T-cell (primary cell): ENCODE results near the gene TPCN1. TPM values are rescaled to one million over a fixed set of nuclear protein-coding genes. Genes with fewer than 3 reads are reported as not detected.
"Not testable (repeated sequence)": the region's sequence is repeated elsewhere in the genome, so short reads cannot be mapped to it uniquely, and the experiment has no call there.

Experiments used
- ATAC-seq, 4 experiments: fragments of 200-7000 bp in 3 of 4; fragments of 150-1000 bp in 1 of 4; cut with Tn5 transposase; replicated peaks in 1 of 4; 1 replicate in 3 of 4; 2 replicates in 1 of 4; pipeline ENCODE4 v1.10.0; 2021; ENCODE audit warnings: moderate library complexity in 3 of 4, mild to moderate bottlenecking in 2 of 4, moderate number of reproducible peaks in 1 of 4
- CTCF ChIA-PET, 2 donors: fragments of 300-600 bp; sonication (Branson Sonifier 250); formaldehyde crosslinking; loops; one replicate each; lab custom pipeline; 2022; ENCODE audit warnings: antibody characterized with exemption in 2 of 2; lab: Charles Lee
- POLR2A ChIA-PET, 2 donors: fragments of 300-600 bp; sonication (Branson Sonifier 250); formaldehyde crosslinking; loops; one replicate each; lab custom pipeline; 2022; ENCODE audit warnings: antibody characterized with exemption in 2 of 2; lab: Charles Lee
- DNase-seq, 35 experiments: peaks; one replicate each; pipeline versions ENCODE4 v3.0.0 to v3.0.0-alpha.2; 2013 to 2023
- H3K27ac ChIP-seq: one replicate; pipeline ENCODE4 v1.5.1; 2013; ENCODE audit warnings: low read length
- H3K27me3 ChIP-seq, 2 experiments: replicated peaks in 1 of 2; 1 replicate in 1 of 2; 2 replicates in 1 of 2; pipeline versions ENCODE4 v1.6.1 to v1.7.0; 2013; ENCODE audit warnings: low read length in 1 of 2, mixed read lengths in 1 of 2; ENCODE audit not compliant: control insufficient read depth in 2 of 2, insufficient read depth in 2 of 2; ENCODE audit errors: extremely low read depth in 1 of 2
- H3K36me3 ChIP-seq, 2 donors: 1 replicate in 1 of 2; 2 replicates in 1 of 2; pipeline versions ENCODE4 v1.6.1 to v1.7.0; 2013; ENCODE audit warnings: low read length in 1 of 2; ENCODE audit not compliant: control insufficient read depth in 2 of 2, insufficient read depth in 1 of 2; ENCODE audit errors: extremely low read depth in 1 of 2
- H3K4me1 ChIP-seq, 2 experiments: 1 replicate in 1 of 2; 2 replicates in 1 of 2; pipeline versions ENCODE4 v1.6.1 to v1.7.0; 2013; ENCODE audit warnings: low read length in 2 of 2, mixed read lengths in 1 of 2; ENCODE audit not compliant: insufficient read depth in 2 of 2, control insufficient read depth in 1 of 2; ENCODE audit errors: extremely low read depth in 1 of 2
- H3K4me3 ChIP-seq, 2 donors: 1 replicate in 1 of 2; 2 replicates in 1 of 2; pipeline versions ENCODE4 v1.5.1 to v1.7.0; 2013; ENCODE audit warnings: mild to moderate bottlenecking in 2 of 2, low read length in 1 of 2, moderate library complexity in 1 of 2; ENCODE audit not compliant: control insufficient read depth in 1 of 2; ENCODE audit errors: extremely low read depth in 1 of 2
- H3K9me3 ChIP-seq: 2 replicates; pipeline ENCODE4 v1.7.0; 2013
- H3K27ac Mint-ChIP-seq, 2 donors: one replicate each; pipeline ENCODE4 v1.8.0; 2020 to 2021; ENCODE audit warnings: mild to moderate bottlenecking in 2 of 2, mixed read lengths in 2 of 2
- H3K27me3 Mint-ChIP-seq, 2 donors: one replicate each; pipeline ENCODE4 v1.8.0; 2021 to 2022; ENCODE audit warnings: mixed read lengths in 2 of 2
- H3K36me3 Mint-ChIP-seq: one replicate; pipeline ENCODE4 v1.8.0; 2021; ENCODE audit warnings: mixed read lengths
- H3K4me1 Mint-ChIP-seq, 3 donors: one replicate each; pipeline ENCODE4 v1.8.0; 2020 to 2022; ENCODE audit warnings: mixed read lengths in 3 of 3, mild to moderate bottlenecking in 1 of 3
- H3K4me3 Mint-ChIP-seq, 3 donors: one replicate each; pipeline ENCODE4 v1.8.0; 2020 to 2022; ENCODE audit warnings: mild to moderate bottlenecking in 3 of 3, mixed read lengths in 3 of 3, moderate library complexity in 3 of 3
- H3K9me3 Mint-ChIP-seq, 3 donors: one replicate each; pipeline ENCODE4 v1.8.0; 2020 to 2022; ENCODE audit warnings: mixed read lengths in 3 of 3
- WGBS: methylation state at CpG from one replicate; pipeline ENCODE4 v1.1.5; 2013; ENCODE audit warnings: missing lambda C conversion rate; ENCODE audit not compliant: insufficient coverage; 5-methylcytosine and 5-hydroxymethylcytosine counted together
- total RNA-seq, 35 experiments: library from RNA in 6 of 35; stranded (reverse) in 6 of 35; fragments of 120-200 nt in 1 of 35; gene quantifications; one replicate each; pipeline versions ENCODE4 v1.2.1 to v1.2.4 and lab custom pipeline; 2013 to 2026

TPCN1 gene
- total RNA-seq, 5 donors from 2014 or later (not counting 1 experiment from before 2014, with no cell fraction given) = 58.8 to 81.6 (median 73.5) TPM

DNA sequence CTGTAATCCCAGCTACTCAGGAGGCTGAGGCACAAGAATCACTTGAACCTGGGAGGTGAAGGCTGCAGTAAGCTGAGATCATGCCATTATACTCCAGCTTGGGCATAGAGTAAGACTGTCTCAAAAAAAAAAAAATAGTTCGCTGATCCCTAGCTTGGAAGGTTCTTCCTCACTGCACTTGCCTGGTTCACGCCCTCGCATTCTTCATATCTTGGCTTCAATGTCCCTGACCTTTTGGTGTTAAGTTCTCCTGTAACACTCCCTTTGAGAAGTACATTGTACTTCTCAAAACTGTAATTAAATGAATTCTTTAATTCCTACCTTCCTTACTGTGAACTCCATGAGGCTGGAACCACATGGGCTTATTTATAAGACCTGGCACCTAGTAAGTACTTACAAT is 16.5 kb upstream of the TPCN1 start:
- H3K27ac ChIP-seq = no peak overlapping the region
- Mint-ChIP-seq H3K9me3 (no peaks in the 10 kb centered on the region), H3K27me3 (no peaks in the 10 kb centered on the region), H3K4me3 (no peak overlapping the region), H3K27ac (peak overlapping the region in 1 of 2 donors; percentile 66), H3K36me3 (no peaks in the 10 kb centered on the region), H3K4me1 (peaks cover 26 to 34% (median 30%) of the 10 kb centered on the region in 3 donors)
- H3K9me3 ChIP-seq = no peaks in the 10 kb centered on the region
- peaks cover 17 to 27% of the 10 kb centered on the region in 2 experiments for H3K4me1 ChIP-seq
- CTCF ChIA-PET = interaction anchor here in 1 of 2 donors (0.6 to 1.1 kb wide), 2 partner anchors 8 to 103 kb away, joined by 3 to 6 read pairs; no protein-coding TSS in a partner anchor
- H3K36me3 ChIP-seq = no peaks in the 10 kb centered on the region
- DNase-seq (no peak), ATAC-seq (no peak)
- WGBS = 100% methylated on average over 2 of the region's 3 CpGs
- H3K4me3 ChIP-seq = no peak overlapping the region
- POLR2A ChIA-PET = interaction anchor here in 1 of 2 donors (0.5 kb wide), 1 partner anchor 322 kb away, joined by 6 read pairs; no protein-coding TSS in a partner anchor
- H3K27me3 ChIP-seq = no peaks in the 10 kb centered on the region

DNA sequence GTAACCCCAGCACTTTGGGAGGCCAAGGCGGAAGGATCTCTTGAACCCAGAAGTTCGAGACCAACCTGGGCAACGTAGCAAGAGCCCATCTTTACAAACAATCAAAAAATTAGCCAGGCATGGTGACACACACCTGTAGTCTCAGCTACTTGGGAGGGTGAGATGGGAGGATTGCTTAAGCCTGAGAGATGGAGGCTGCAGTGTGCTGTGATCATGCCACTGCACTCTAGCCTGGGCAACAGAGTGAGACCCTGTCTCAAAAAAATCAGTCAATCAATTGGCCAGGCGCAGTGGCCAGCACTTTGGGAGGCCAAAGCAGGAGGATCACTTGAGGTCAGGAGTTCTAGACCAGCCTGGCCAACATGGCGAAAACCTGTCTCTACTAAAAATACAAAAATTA is 14.5 kb upstream of the TPCN1 start:
- H3K27me3 Mint-ChIP-seq, H3K4me3 Mint-ChIP-seq, H3K9me3 Mint-ChIP-seq, H3K9me3 ChIP-seq, H3K4me3 ChIP-seq, DNase-seq, H3K27ac ChIP-seq, H3K27me3 ChIP-seq, H3K36me3 Mint-ChIP-seq, ATAC-seq, H3K36me3 ChIP-seq, CTCF ChIA-PET: not testable (repeated sequence)
- POLR2A ChIA-PET = interaction anchor here in 1 of 2 donors (0.5 to 0.6 kb wide), 2 partner anchors 191 to 260 kb away, joined by 8 to 12 read pairs; no protein-coding TSS in a partner anchor
- Mint-ChIP-seq H3K4me1 (peaks cover 40 to 53% (median 46%) of the 10 kb centered on the region in 3 donors), H3K27ac (peak overlapping the region; percentile 55 to 79)
- WGBS = 100% methylated on average over 1 of the region's 5 CpGs
- H3K4me1 ChIP-seq = peaks cover 25 to 46% of the 10 kb centered on the region in 2 experiments

DNA sequence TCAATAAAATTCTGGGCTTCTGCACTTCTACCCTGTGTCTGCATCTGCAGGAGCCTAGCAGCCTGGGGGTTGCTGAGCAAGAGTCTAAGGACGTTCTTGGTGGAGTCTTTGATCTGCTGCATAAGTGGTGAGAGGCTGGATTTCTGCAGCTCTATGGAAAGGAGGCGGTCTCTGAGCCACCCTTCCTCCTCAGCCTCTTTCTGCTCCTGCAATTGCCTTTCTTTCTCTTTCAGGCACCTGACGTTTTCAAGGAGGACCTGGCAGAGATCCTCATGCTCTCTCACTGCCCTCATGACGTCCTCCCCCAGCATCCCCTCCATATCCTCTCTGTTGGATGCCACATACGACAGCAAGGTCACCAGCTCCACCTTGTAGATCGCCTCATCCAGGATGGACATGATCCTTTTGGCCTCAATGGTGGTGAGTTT is 13.6 kb upstream of the TPCN1 start:
- H3K4me1 Mint-ChIP-seq = peaks cover 40 to 53% (median 46%) of the 10 kb centered on the region in 3 donors

DNA sequence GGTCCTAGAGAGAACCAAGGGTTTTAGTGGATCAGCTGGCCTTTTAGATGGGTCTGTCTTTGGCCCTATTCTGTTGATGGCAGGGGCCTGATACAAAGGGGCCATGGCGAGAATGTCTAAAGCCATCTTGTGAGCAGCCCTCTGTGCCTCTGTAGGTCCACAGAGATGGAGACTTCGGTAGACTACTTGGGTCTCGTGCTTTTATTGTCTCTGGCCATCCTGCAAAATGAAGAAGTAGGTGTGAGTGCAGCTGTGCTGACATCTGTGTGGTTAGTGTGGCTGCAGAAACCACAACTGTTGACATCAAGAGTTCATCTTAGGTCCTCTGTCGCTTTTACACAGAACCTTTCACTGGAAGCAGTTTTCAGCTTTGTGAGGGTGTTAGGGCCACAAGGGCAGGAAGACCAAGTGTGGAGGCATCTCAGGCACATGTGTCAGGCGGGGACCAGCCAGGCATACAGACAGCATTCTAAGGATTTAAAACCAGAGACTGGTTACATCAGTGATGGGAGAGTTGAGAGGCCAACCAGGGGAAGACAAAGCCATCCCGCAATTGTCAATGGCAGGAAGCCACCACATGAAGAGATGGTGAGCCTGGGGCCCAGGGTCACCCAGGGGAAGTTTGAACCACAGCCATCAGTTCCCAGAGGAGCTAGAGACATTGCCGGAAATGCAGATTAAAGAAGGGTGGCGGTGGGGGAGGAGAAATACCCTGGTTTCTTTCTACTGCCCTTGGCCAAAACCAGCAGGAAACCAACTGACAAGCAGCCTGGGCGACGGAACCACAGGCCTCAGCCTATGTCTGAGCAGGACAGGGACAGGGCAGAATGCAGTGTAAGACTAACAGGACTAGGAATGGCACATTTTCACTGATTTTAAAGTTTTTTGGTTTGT is 13.0 kb upstream of the TPCN1 start:
- H3K9me3 ChIP-seq = no peaks in the 10 kb centered on the region
- peak; percentile 74 to 82 (median 80) for ATAC-seq
- peaks cover 40 to 53% (median 46%) of the 10 kb centered on the region in 3 donors for H3K4me1 Mint-ChIP-seq
- 7% methylated on average over 8 of the region's 10 CpGs for WGBS
- H3K27ac ChIP-seq = peak overlapping the region; percentile 81
- H3K27me3 Mint-ChIP-seq = no peaks in the 10 kb centered on the region
- H3K4me3 Mint-ChIP-seq = peak overlapping the region; percentile 54 to 77 (median 59)
- H3K36me3 Mint-ChIP-seq = no peaks in the 10 kb centered on the region
- H3K27ac Mint-ChIP-seq = peak overlapping the region; percentile 94 to 97
- POLR2A ChIA-PET = interaction anchor here (0.6 to 0.9 kb wide), 3 partner anchors 53 to 56 kb away, joined by 3 to 6 read pairs (median 6); no protein-coding TSS in a partner anchor
- H3K4me1 ChIP-seq = peaks cover 25 to 48% of the 10 kb centered on the region in 2 experiments
- H3K36me3 ChIP-seq = no peaks in the 10 kb centered on the region
- H3K27me3 ChIP-seq = no peaks in the 10 kb centered on the region
- no peak overlapping the region for H3K4me3 ChIP-seq
- CTCF ChIA-PET = interaction anchor here (0.6 to 1.0 kb wide), 5 partner anchors 11 to 73 kb away, joined by 3 to 5 read pairs (median 4); partner anchors contain the start of gene RASAL1 (in 1 of the 2)
- peak; percentile 5 to 88 (median 50) for DNase-seq
- H3K9me3 Mint-ChIP-seq = no peaks in the 10 kb centered on the region

More for the DNA sequence above, 13.6 kb upstream of the TPCN1 start:
- Histone ChIP-seq H3K36me3 (no peaks in the 10 kb centered on the region), H3K9me3 (no peaks in the 10 kb centered on the region), H3K27ac (peak overlapping the region; percentile 81), H3K4me3 (no peak overlapping the region), H3K27me3 (no peaks in the 10 kb centered on the region), H3K4me1 (peaks cover 25 to 48% of the 10 kb centered on the region in 2 experiments)
- H3K4me3 Mint-ChIP-seq = peak overlapping the region in 1 of 3 donors; percentile 77
- no peaks in the 10 kb centered on the region for H3K9me3 Mint-ChIP-seq
- no peaks in the 10 kb centered on the region for H3K36me3 Mint-ChIP-seq
- ChIA-PET POLR2A (interaction anchor here (0.5 to 0.9 kb wide), 5 partner anchors 22 to 261 kb away, joined by 3 to 8 read pairs (median 6); no protein-coding TSS in a partner anchor), CTCF (interaction anchor here (0.6 to 1.0 kb wide), 4 partner anchors 10 to 72 kb away, joined by 3 to 5 read pairs (median 4); partner anchors contain the start of gene RASAL1 (in 1 of the 2))
- ATAC-seq = peak; percentile 24 to 61 (median 29)
- DNase-seq = peak in 10 of 35 experiments; percentile 6 to 57 (median 28)
- H3K27ac Mint-ChIP-seq = peak overlapping the region; percentile 94 to 97
- H3K27me3 Mint-ChIP-seq = no peaks in the 10 kb centered on the region
- WGBS = 46% methylated on average over 3 of the region's 6 CpGs

- Histone ChIP-seq H3K36me3 (no peaks in the 10 kb centered on the region), H3K4me3 (no peak overlapping the region), H3K27me3 (no peaks in the 10 kb centered on the region), H3K4me1 (peaks cover 29 to 52% of the 10 kb centered on the region in 2 experiments), H3K27ac (no peak overlapping the region), H3K9me3 (no peaks in the 10 kb centered on the region)
- Mint-ChIP-seq H3K36me3 (no peaks in the 10 kb centered on the region), H3K27me3 (no peaks in the 10 kb centered on the region), H3K4me1 (peaks cover 52 to 67% (median 56%) of the 10 kb centered on the region in 3 donors), H3K4me3 (peak overlapping the region in 1 of 3 donors; percentile 64), H3K27ac (peak overlapping the region; percentile 66 to 80), H3K9me3 (no peaks in the 10 kb centered on the region)
- no peak for DNase-seq
- CTCF ChIA-PET = no interaction called here
- ATAC-seq = no peak
- 100% methylated on average over 3 of the region's 6 CpGs for whole genome bisulfite sequencing
- POLR2A ChIA-PET = interaction anchor here in 1 of 2 donors (0.7 kb wide), 1 partner anchor 272 kb away, joined by 10 read pairs; no protein-coding TSS in a partner anchor
These were observed 10.1 kb upstream of the TPCN1 start for GRCh38 chr12:113211160-113211559.

GRCh38 chr12:113214895-113215400 is 6.3 kb upstream of the TPCN1 start:
- Histone ChIP-seq H3K27me3 (no peaks in the 10 kb centered on the region), H3K4me3 (no peak overlapping the region), H3K4me1 (peaks cover 21 to 29% of the 10 kb centered on the region in 2 experiments), H3K9me3 (no peaks in the 10 kb centered on the region), H3K36me3 (no peaks in the 10 kb centered on the region), H3K27ac (no peak overlapping the region)
- 0% methylated on average over 1 of the region's 5 CpGs for WGBS
- DNase-seq = no peak
- peaks cover 35 to 47% (median 39%) of the 10 kb centered on the region in 3 donors for H3K4me1 Mint-ChIP-seq
- no peaks in the 10 kb centered on the region for H3K36me3 Mint-ChIP-seq
- no peak overlapping the region for H3K4me3 Mint-ChIP-seq
- H3K27ac Mint-ChIP-seq = no peak overlapping the region
- ATAC-seq = no peak
- ChIA-PET CTCF (no interaction called here), POLR2A (no interaction called here)
- H3K9me3 Mint-ChIP-seq = no peaks in the 10 kb centered on the region
- H3K27me3 Mint-ChIP-seq = no peaks in the 10 kb centered on the region
